HG02798 (cell line): ENCODE measurements around the gene MYL6.
"Not testable (repeated sequence)": the region's sequence is repeated elsewhere in the genome, so short reads cannot be mapped to it uniquely, and the experiment has no call there.

ENCODE experiments used
- ATAC-seq: cut with Tn5 transposase; IDR thresholded peaks from one replicate; pipeline ENCODE4 v1.9.1; 2021; ENCODE audit warnings: mild to moderate bottlenecking; ENCODE audit not compliant: unreplicated experiment, poor library complexity

MYL6 gene

DNA sequence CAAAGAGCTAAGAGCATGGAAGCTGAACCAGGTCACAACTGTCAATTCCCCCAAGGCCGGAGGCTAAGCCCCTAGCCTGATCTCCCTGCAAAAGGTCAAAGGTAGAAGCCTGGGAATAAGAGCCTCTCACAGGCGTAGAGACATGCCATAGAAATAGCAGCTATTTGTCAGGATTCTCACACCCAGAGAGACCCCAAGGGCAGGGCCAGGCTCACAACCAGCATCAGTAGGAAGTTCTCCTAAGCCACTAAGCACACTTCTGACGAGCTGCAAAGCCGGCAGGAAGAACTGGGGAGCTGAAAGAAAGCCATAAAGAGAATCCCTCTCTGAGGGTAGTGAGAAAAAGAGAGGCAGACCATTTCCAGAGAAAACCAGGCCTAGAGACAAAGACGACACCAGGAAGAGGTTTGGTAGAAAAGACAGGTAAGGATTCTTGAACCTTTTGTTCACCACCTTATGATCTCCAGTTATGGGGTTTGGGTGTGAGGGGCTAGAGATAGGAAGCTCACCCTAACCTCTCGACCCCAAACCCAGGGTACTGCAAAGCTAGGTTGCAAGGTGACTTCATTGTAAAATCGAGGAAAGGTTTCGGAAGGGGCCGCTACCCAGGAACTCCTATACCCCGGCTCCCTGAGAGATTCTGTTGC, 30.1 kb downstream of the MYL6 start:
- no peak for ATAC-seq

DNA sequence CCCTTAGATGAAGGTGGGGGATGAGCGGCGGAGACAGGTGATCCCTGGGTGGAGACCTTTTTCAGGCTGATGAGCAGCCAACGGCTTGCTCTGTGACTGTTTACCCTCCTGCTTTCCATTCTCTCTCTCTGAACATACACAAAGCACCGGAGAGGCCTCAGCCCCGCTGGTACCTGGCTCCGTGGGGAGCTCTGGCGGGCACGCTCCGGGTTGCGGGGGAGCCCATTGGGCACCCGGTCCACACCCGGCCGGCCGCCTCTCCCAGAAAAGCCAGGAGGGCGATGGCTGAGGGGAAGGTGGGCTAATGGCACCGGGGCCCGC, 30.6 kb downstream of the MYL6 start:
- no peak for ATAC-seq

DNA sequence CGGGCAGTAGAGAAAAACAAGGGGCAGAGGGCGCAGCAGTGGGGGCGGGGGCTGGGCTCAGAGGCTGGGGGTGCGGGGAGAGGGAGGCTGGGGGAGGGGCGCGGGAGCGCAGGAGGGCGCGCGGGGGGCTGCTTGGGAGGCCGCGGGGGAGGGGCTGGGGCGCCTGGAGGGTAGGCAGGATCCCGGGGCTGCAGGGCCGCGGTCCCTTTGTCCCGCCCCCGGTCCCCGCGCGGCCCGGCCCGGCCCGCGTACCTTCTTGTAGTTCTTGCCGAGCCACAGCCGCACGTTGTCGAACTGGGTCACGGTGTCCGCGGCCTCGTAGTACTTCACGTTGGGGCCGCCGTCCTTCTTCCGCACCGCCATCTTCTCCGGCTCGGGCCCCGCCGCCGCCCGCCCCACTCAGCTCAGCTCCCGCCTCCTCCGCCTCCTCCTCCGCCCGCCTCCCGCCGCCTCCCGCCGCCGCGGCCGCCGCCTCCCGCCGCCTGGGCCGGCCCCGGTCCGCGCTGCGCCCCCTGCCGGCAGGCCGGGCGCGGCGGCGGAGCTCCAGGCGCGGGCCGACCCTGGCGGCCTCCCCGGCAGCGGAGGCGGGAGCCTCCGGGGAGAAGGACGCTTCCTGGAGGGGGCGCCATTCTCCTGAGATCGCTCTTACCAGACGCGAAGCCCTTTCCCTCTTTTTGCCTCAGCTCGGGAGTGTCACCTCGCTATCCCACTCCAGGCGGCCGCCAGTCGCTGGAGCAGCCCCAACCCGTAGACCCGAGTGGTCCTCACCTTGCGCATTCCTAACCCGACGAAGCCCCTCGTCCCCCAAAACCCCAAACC, 31.1 kb downstream of the MYL6 start, which contains the start of gene SMARCC2:
Gene SMARCC2, minus strand, starts transcription at position 385 of the 819 bp plus-strand sequence. Its CDS starts 22 bp downstream, at position 363.
- ATAC-seq: peak; percentile 86

DNA sequence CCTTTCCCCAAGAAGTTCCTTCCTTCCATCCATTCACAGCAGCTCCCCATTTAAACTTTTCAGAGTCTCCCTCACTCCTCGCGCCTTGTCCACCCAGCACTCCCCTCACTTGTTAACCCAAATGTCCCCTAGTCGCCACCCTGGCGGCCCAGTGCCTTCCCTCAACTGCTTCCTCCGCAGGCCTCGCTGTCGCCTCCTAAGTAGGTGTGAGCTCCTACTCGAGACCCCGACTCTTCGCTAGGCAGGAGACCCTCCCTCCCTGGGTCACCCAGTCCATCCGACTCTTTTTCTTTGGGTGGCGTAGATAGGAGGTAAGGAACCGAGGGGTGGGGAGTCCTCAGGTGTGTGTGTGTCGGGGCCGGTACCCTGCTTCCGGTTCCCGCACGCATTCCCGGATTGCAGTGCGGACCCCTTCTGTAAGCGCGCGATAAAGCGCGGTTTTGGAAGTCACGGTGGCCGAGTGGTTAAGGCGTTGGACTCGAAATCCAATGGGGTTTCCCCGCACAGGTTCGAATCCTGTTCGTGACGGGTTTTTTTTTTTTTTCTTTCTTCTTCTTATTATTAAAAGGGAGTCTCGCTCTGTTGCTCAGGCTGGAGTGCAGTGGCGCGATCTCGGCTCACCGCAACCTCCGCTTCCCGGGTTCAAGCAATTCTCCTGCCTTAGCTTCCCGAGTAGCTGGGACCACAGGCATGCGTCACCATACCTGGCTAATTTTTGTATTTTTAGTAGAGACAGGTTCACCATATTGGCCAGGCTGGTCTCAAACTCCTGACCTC, 31.9 kb downstream of the MYL6 start:
- peak; percentile 30 for ATAC-seq

DNA sequence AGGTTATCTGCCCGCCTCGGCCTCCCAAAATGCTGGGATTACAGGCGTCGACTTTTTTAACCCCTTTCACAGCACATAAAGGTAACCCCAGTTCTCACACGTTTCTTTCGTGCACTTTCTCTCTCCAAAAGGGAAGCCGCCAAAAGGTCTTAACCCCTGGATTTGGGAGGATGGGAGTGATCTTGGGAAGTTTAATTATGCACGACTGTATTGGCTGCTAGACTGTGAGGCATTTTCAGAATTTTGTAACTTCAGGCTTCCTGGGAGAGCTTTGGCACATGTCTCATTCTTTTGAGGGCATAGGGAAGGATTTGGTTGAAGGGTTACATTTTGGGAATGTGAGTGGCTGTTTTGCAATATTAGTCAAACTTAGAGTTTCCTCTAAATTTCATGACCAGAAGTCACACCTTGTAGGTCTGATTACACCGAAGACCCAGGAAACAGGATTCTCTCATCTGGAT, 32.6 kb downstream of the MYL6 start:
- ATAC-seq: no peak

DNA sequence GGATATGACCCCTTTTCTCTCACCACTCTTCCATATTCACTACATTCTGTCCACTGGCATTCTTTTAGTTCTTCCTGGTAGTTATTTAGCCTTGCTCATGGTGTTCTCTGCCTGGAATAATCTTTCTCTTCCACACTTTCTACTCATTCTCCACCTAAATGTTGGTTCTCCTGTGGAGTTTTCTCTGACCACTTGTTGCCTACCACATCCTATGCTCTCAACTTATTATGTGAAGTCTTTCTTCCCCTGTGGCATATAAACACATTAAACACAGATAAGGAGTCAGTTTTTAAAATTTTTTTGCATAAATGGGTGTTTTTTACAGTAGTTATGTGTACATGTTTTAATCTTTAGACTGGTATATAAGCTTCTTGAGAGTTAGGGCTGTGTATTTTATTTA, 34.4 kb downstream of the MYL6 start:
- ATAC-seq: no peak

DNA sequence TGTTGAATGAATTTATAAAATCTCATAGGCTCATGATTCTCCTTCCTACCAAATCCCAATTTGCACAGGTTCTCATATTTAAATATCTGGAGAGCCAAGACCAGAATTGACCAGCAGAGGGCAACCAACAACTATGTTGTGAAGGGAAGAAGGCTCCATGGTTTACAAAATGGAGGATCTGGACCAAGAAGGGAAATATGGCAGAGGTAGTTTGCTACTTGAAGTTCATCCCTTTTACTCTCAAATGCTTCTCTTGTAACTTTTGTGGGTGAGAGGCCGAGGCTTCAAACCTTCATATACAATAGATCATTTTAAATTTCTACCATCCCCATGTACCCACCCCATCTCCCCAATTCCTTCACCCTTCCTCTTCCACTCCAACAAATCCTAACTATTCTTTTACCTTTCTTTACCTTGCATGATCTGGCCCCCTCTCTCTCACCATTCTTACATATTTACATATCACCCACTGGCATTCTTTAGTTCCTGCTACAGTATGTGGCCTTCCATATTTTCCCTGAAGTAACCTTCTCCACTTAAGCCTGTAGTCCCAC, 34.9 kb downstream of the MYL6 start:
- ATAC-seq: no peak

DNA sequence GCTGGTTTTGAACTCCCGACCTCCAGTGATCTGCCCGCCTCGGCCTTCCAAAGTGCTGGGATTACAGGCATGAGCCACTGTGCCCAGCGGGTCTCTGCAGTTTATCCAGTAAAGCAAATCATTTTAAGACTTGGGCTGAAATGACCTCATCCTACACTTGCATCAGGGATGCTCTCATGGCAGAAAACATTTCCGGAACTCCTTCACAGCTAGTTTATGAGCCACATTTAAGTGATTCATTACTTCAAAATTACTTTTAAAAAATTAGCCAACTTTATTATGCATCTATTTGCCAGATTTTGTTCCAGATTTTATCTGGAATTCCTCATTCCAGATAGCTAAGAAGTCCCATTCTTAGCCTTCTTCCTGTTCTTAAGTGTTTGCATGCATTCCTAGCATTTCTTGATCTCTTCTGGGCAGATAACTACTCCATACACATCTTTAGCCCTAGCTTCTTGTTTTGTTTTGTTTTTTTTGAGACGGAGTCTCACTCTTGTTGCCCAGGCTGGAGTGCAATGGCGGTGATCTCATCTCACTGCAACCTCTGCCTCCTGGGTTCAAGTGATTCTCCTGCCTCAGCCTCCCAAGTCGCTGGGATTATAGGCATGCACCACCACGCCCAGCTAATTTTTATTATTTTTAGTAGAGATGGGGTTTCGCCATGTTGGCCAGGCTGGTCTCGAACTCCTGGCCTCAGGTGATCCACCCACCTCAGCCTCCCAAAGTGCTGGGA, 38.8 kb downstream of the MYL6 start:
- ATAC-seq: not testable (repeated sequence)

DNA sequence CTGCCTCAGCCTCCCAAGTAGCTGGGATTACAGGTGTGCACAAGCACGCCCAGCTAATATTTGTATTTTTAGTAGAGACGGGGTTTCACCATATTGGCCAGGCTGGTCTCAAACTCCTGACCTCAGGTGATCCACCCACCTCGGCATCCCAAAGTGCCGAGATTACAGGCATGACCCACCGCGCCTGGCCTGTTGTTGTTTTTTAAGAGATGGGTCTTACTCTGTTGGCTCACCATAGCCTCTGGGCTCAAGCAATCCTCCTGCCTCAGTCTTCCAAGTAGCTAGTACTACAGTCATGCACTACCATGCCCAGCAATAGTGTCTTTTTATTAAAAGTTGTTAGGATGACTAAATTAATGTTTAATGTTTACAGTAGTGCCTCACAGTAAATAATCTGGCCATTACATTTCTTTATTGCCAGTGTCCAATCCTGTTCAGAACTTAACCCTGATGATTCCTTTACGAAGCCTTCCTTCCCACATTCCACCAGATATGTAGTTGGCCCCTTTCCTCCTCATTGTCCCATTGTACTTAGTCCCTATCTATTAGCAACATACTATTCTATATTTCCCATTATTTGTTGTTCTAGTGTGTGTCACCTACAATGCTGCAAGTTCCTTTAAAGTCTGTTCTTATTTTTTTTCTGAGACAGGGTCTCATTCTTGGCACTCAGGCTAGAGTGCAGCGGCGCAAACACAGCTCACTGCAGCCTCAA, 39.9 kb downstream of the MYL6 start:
- no peak for ATAC-seq

DNA sequence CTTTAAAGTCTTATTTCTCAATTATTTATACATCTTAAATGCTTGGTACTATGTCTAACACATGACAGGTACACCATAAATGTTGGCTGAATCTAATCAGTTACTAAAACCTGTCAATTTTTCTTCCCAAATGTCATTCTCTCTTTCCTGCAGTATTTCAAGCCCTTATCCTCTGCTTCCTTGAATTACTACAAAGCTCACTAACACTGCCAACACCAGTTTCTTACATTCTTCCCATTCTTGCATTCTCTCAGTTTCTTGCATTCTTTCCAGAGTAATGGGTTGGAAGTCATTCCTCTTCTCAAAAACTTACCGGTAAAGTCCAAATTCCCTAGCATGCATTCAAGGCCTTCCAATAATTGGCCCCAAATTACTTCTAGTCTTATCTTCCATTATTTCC, 40.7 kb downstream of the MYL6 start:
- ATAC-seq: no peak

DNA sequence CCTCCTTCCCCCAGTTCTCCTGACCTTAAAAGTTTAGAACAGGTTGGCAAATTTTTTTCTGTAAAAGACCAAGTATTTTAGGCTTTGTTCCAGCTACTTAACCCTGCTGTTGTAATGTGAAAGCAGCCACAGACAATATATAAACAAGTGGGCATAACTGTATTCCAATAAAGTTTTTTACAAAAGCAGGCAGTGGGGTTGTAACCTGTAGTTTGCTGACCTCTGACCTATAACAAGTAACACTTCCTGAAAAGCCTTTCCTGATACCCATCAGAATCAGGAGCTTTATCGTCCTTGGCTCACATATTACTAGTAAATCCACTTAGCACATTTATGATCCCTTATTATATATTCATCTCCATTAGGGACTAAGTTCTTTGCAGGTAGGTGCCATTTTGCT, 44.2 kb downstream of the MYL6 start:
- ATAC-seq: no peak

DNA sequence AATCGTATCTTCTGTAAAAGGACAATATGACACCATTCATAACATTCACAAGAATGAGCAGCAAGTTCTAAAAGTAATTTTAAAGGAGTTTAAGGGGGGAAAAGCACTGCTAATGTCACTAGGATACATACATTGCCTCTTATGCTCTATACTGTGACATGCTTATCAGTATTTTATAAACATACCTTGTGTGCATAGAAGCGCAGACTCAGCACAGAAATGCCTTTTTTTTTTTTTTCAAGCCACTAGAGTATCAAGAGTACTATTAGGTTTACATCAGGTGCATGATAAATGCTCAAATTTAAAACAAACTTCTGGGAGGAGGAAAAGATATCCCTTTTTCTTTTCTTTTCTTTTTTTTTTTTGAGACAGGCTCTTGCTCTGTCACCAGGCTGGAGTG, 44.7 kb downstream of the MYL6 start:
- no peak for ATAC-seq

DNA sequence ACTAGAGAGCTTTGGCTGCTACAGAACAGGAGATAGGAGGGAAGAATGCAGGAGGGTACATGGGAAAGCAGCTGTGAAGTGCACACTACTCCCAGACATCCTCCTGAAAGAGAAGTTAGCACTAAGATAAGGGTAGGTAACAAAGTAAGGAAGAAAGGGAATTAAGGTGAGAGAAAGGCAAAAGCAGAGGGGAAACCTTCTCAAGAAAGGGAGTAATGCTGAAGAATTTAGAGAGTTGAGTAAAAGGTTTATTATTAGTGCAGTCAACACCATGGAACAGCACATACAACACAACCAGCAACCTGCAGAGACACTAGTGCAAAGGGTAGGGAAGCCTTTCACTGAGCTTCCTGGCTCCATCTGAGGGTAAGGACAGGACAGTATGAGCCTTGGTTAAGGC, 46.1 kb downstream of the MYL6 start:
- no peak for ATAC-seq

DNA sequence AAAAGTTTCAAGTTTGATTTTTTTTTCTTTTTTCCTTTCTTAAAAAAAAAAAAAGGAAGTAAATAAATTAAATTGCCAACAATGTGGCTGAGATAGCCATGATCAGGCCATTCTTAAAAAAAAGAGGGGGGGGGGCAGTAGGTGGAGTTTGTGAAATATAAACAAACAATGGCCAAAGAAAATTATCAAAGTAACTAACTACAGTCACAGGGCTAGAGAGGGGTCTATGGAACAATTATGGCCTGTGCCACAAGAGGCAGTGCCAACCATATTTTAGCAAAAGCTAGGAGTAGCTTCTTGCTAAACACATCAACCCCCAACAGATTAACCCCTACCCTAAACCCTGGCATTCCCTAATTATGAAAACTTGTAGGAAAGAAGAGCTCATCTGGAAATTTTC, 47.3 kb downstream of the MYL6 start:
- ATAC-seq: no peak

DNA sequence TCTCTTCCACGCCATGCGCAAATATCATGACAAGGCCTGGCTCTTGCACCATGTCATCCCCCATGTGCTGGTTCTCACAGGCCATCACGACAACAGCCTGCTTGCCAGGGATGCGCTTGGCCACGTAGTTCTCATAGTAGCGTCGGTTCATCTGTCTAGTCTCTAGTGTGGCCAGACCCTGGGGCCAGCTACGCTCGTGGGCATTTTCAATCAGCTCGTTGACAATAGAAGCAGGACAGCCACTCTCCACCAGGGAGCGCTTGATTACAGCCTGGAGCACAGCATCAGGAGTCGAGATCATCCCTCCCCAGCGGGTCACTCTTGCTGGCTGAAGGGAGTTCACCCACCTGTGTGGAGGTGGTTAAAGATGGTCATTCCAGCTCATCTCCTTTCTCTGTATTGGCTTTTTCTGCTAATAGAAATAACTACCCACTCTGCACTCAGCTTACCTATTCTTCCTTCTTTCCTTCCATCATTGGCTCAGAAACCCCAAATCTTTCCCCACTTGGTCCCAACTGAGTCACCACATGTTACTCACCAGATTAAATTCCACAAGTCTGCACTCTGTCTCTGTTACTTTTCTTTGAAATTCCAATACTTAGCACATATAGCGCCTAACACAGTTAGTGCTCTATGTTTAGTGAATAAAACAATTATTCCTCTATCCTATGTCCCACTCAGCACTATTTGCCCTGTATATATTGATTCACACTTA, 48.5 kb downstream of the MYL6 start:
- ATAC-seq: no peak

DNA sequence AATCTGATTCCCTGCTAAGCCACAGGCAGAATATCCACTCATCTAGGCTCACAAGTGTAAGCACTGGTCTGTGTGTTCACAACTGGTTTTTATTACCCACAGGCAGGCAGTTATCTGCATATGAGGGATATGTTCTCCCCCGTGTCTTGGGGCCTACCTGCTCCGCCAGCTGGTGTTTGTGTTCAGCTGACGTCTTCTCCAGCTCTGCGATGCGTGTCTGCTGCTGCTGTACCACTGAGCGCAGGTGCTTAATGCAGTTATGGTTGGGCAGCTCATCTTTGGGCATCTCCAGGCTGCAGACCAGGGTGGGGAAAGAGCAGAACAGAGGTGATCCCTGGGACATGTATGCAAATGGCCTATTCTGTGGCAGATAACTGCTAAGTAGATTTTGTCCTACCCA, 49.8 kb downstream of the MYL6 start:
- no peak for ATAC-seq
